GM12875 (cell line): Measurements from ENCODE around the gene NEUROD4.

Source experiments
- H3K4me3 ChIP-seq: one replicate; pipeline ENCODE4 v1.5.1; 2011; ENCODE audit warnings: low read depth, low read length, control low read depth
- CTCF ChIP-seq: IDR thresholded peaks from 2 replicates; pipeline ENCODE4 v1.5.1; 2011; ENCODE audit warnings: low read depth, mild to moderate bottlenecking, control low read depth, inconsistent platforms, low read length, moderate library complexity, borderline replicate concordance; ENCODE audit not compliant: insufficient read depth

NEUROD4 gene

GRCh38 chr12:55072083-55072482 is 52.3 kb downstream of the NEUROD4 start:
- peak; percentile 82 for TF ChIP-seq CTCF
- H3K4me3 ChIP-seq = no peak overlapping the region

GRCh38 chr12:55073043-55074022 is 53.6 kb downstream of the NEUROD4 start:
- H3K4me3 ChIP-seq = no peak overlapping the region
- peak; percentile 63 for TF ChIP-seq CTCF

GRCh38 chr12:55074806-55075205 is 55.0 kb downstream of the NEUROD4 start:
- H3K4me3 ChIP-seq = no peak overlapping the region

More at GRCh38 chr12:55074806-55075205, 55.0 kb downstream of the NEUROD4 start:
- no peak for TF ChIP-seq CTCF
